Tibial artery (tissue), 4 donors: ENCODE data around the gene PSMB3.

Source experiments
- DNase-seq, 2 donors: peaks; one replicate each; pipeline ENCODE4 v3.0.0-alpha.2; 2019
- H3K27ac ChIP-seq, 2 donors: fragments of 200-600 bp; sonication (generic) in 1 of 2; 1 replicate in 1 of 2; 2 replicates in 1 of 2; pipeline ENCODE4 v1.5.1; 2018 to 2019; ENCODE audit warnings: mild to moderate bottlenecking in 1 of 2
- H3K27me3 ChIP-seq, 2 donors: fragments of 200-600 bp; sonication (generic) in 1 of 2; one replicate each; pipeline versions ENCODE4 v1.5.1 to v1.6.0; 2016 to 2019
- H3K36me3 ChIP-seq, 3 donors: fragments of 200-600 bp; sonication (generic) in 2 of 3; one replicate each; pipeline ENCODE4 v1.5.1; 2016 to 2019; ENCODE audit warnings: mild to moderate bottlenecking in 2 of 3
- H3K4me1 ChIP-seq, 4 donors: fragments of 200-600 bp; sonication (generic) in 2 of 4; 1 replicate in 3 of 4; 2 replicates in 1 of 4; pipeline ENCODE4 v1.5.1; 2016 to 2019
- H3K4me3 ChIP-seq, 2 donors: fragments of 200-600 bp; sonication (generic) in 1 of 2; 1 replicate in 1 of 2; 2 replicates in 1 of 2; pipeline ENCODE4 v1.5.1; 2018 to 2019; ENCODE audit warnings: mild to moderate bottlenecking in 2 of 2
- H3K9me3 ChIP-seq, 3 donors: fragments of 200-600 bp; sonication (generic) in 1 of 3; one replicate each; pipeline ENCODE4 v1.5.1; 2016 to 2019
- CTCF ChIP-seq, 2 experiments: fragments of 200-600 bp in 1 of 2; fragments of 450-650 bp in 1 of 2; IDR thresholded peaks; one replicate each; pipeline ENCODE4 v1.5.1; 2017 to 2019; ENCODE audit warnings: antibody characterized with exemption in 2 of 2, mild to moderate bottlenecking in 1 of 2, moderate library complexity in 1 of 2
- intact Hi-C: fragments of 100-400 bp; cut with DNase I; formaldehyde crosslinking; loops from one replicate; pipeline ENCODE4 v1.15.0; 2023; ENCODE audit warnings: low total_unique reads

PSMB3 gene

DNA sequence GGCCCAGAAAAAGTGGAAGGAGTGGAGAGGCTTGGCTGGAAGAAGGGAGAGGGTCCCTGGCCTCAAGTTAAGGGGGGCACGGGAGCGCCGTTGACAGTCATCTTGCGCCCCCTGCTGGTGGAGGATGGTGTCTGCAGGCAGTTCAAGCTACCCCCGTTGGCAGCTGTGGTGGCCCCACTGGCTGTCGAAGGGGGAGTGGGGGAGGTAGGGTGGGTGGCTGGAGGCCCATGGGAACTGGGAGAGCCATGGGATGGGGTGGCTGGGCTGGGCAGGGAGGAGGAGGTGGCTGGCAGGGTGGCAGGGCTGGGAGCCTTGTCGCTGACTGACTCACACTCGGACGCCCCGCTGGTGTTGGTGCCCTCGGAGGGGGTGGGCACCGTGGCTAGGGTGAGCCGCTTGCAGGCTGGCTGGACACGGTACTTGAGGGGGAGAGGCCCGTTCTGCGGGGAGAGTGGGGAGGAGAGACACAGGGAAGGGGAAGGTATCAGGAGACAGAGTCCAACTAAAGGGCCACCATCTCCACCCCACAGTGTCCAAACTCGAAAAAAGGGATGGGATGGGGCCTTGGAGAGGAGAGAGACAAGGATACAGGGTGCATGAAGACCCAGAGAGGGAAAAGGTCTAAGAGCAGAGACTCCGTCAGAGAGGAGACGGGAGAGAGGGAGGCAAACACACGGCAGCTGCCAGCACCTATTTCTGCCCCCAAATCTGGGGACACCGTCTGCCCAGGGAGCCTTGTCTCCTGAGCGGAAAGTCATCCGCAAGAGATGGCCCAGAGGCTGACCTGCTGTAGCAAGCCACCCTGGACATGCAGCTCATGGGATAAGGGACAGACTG lies 17.2 kb upstream of the PSMB3 start:
- Histone ChIP-seq H3K27me3 (no peaks in the 10 kb centered on the region), H3K4me3 (no peak overlapping the region), H3K36me3 (peaks cover 7 to 72% (median 59%) of the 10 kb centered on the region in 3 donors), H3K4me1 (peaks cover 0 to 41% (median 35%) of the 10 kb centered on the region in 4 donors), H3K27ac (peak overlapping the region; percentile 28 to 53), H3K9me3 (no peaks in the 10 kb centered on the region)
- intact Hi-C loops = loop anchor here (2.0 to 10.0 kb wide), 2 partner anchors 57 to 381 kb away; partner anchors contain the start of gene SOCS7
- DNase-seq = peak in 1 of 2 donors; percentile 78
- peak; percentile 89 to 90 for TF ChIP-seq CTCF (IDR thresholded peaks at IDR 0.05)

DNA sequence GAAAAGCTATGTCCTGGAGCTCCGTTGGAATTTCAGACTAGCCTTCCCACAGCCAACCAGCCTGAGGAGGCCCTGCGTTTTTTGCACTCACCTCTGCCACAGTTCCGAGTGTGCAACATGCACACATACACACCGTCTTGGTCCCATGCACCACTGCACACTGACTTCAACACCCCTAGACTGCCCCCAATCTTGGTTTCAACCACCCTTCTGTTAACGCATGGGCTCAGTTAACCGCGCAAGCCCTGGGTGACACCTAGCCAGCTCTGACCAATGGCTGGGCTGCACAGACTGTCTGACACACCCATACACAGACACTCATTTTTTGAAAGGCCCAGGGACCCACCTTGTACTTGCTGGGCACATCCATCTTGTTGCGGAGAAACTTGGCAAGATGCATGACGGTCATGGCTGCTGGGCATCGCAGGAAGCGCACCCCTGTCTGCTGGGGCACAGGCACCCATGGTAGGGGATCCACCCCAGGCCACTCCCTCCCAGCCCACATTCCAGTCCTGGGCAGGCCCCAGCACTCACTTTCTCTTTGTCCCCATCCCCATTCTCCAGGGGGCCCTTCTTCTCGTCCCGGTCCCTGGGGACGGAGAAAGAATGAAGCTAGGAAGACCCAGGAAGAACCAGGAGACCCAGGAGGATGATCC lies 14.4 kb upstream of the PSMB3 start:
- TF ChIP-seq CTCF (IDR thresholded peaks at IDR 0.05) = no peak
- Histone ChIP-seq H3K4me3 (no peak overlapping the region), H3K9me3 (no peaks in the 10 kb centered on the region), H3K36me3 (peaks cover 6 to 64% (median 57%) of the 10 kb centered on the region in 3 donors), H3K4me1 (peaks cover 0 to 33% (median 17%) of the 10 kb centered on the region in 4 donors), H3K27ac (no peak overlapping the region), H3K27me3 (no peaks in the 10 kb centered on the region)
- no peak for DNase-seq
- intact Hi-C loops = loop anchor here (10.0 kb wide), 1 partner anchor 383 kb away; the partner anchor contains the start of gene SOCS7

DNA sequence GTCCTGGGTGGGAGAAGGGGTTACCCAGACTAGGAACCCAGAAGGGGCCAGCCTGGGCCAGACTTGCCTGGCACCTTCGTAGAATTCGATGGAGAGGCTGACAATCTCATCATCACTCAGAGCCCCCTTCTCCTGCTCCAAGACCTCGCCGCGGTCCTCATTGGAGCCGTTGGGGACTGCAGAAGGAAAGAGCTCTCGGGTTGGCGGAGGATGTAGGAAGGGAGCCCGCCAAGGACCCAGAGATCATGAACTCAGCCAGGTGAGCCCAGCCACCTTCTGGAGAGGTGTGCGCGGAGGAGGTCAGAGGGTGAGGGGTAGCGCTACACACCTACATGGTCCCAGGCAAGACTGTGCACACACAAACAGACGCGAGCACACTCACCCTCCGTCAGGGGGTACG lies 13.9 kb upstream of the PSMB3 start:
- H3K27ac ChIP-seq = no peak overlapping the region
- H3K36me3 ChIP-seq = peaks cover under 1 to 59% (median 51%) of the 10 kb centered on the region in 3 donors
- H3K4me1 ChIP-seq = peaks cover 0 to 34% (median 13%) of the 10 kb centered on the region in 4 donors
- intact Hi-C loops = loop anchor here (10.0 kb wide), 1 partner anchor 384 kb away; the partner anchor contains the start of gene SOCS7
- H3K9me3 ChIP-seq = no peaks in the 10 kb centered on the region
- TF ChIP-seq CTCF (IDR thresholded peaks at IDR 0.05) = no peak
- H3K27me3 ChIP-seq = no peaks in the 10 kb centered on the region
- H3K4me3 ChIP-seq = no peak overlapping the region
- DNase-seq = no peak

DNA sequence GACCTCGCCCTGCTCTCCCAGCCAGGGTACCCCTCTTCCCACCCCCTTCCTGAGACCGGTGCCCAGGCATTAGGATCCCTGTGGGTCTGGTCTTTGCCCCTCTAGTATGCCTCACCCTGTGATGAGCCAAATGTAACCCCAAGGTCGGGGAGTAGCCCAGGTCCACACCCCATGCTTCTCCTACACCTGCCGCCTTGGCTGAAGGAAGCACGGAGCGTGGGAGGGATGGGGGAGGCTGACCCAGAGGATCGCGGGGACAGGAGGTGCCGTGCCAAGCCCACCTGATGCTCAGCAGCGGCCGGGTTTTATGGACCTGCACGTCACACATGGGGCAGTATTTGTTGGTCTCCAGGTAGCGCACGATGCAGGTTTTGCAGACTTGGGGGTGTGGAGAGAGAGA lies 13.2 kb upstream of the PSMB3 start:
- no peaks in the 10 kb centered on the region for H3K9me3 ChIP-seq
- no peaks in the 10 kb centered on the region for H3K27me3 ChIP-seq
- H3K4me3 ChIP-seq = no peak overlapping the region
- DNase-seq = no peak
- H3K27ac ChIP-seq = no peak overlapping the region
- TF ChIP-seq CTCF (IDR thresholded peaks at IDR 0.05) = no peak
- peaks cover 0 to 36% (median 13%) of the 10 kb centered on the region in 4 donors for H3K4me1 ChIP-seq
- intact Hi-C loops = loop anchor here (10.0 kb wide), 1 partner anchor 385 kb away; the partner anchor contains the start of gene SOCS7
- peaks cover 0 to 54% (median 46%) of the 10 kb centered on the region in 3 donors for H3K36me3 ChIP-seq

DNA sequence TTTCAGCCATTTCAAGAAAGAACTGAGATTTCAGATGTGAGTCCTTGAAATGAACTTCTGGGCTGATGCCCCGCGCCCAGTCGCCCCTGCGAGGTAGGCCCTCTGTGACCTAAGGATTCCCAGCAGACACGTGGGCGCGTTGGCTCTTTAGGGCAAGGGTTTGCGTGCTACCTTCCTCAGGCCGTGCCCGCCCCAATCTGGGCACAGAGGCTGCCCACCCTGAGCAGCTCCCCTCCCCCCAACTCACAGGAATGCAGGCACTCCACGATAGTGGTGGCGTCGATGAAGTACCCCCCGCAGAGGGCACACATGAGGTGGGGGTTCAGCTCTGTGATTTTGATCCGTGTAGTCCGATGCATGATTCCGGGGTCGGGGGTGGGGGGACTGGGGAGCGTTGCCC lies 12.5 kb upstream of the PSMB3 start:
- no peaks in the 10 kb centered on the region for H3K27me3 ChIP-seq
- no peak for TF ChIP-seq CTCF (IDR thresholded peaks at IDR 0.05)
- H3K4me1 ChIP-seq = peaks cover 0 to 34% (median 12%) of the 10 kb centered on the region in 4 donors
- H3K36me3 ChIP-seq = peaks cover 0 to 52% (median 44%) of the 10 kb centered on the region in 3 donors
- H3K9me3 ChIP-seq = no peaks in the 10 kb centered on the region
- no peak for DNase-seq
- intact Hi-C loops = no loop called here
- no peak overlapping the region for H3K27ac ChIP-seq
- H3K4me3 ChIP-seq = no peak overlapping the region
